ENCODE data around the gene SLC18A3. TPM values are rescaled to one million over a fixed set of nuclear protein-coding genes. Genes with fewer than 3 reads are reported as not detected.

SLC18A3 gene
- total and polyA plus RNA-seq, 12 donors: 0.03 to 0.41 (median 0.15) TPM; not detected in 8

DNA sequence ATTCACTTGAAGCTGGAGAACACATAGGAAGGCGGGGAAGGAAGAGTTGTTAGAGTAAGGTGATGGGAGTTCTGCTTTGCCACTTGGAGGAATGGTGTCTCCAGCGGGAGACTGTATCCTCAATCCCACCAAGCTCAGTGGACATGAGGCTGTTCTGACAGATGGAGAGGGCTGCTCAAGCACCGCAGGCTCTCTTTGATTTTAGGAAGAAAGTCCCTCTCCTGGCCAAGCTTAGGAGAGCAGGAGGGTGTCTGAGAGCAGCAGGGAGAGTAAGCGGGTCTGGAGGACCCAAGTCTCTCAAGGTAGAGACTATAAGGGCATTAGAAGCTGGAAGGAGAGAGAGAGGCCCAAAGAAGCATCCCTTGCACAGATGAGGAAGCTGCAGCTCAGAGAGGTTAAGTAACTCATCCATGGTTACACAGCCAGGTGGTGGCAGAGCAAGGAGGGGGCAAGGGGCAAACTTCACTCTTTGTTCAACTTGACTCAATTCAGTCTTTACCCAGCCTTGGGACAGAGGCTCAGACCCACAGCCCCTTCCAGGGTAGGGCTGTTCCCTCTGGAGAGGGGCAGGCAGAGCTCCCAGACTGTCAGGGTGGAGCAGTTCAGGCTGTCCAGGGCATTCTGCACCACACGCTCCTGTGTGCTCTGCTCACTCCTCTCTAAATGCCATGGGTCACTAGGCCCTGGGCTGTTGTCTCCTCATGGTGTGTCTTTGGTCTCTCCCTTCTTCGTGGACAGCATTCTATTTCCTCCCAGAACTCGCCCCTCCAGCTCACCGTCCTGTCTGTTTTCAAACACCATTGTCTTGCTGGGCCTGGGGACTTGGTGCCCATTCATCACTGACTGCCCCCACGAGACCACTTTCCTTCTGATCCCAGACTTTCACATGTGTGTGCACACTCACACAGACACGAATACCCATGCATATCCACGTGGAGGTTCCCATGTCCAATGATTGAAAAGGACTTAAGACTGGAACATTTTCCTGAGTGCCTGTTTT is 12.6 kb downstream of the SLC18A3 start:
- H3K36me3 ChIP-seq (replicated peaks in 1 of 2): no peaks in the 10 kb centered on the region
- intact Hi-C loops (cut with DNase I): loop anchor here in 1 of 2 donors (5.0 kb wide), 1 partner anchor 135 kb away; no protein-coding TSS in a partner anchor
- H3K27me3 ChIP-seq: peaks cover 2% of the 10 kb centered on the region
- no peaks in the 10 kb centered on the region for H3K9me3 ChIP-seq (replicated peaks in 1 of 3)
- H3K4me1 ChIP-seq (replicated peaks in 1 of 2): no peaks in the 10 kb centered on the region
- no peak overlapping the region for H3K4me3 ChIP-seq
- no peak for DNase-seq
- WGBS, 4 donors: 66 to 75% (median 68%) methylated on average over 10 to 11 of the region's 11 CpGs
- TF ChIP-seq, protein P1, sequence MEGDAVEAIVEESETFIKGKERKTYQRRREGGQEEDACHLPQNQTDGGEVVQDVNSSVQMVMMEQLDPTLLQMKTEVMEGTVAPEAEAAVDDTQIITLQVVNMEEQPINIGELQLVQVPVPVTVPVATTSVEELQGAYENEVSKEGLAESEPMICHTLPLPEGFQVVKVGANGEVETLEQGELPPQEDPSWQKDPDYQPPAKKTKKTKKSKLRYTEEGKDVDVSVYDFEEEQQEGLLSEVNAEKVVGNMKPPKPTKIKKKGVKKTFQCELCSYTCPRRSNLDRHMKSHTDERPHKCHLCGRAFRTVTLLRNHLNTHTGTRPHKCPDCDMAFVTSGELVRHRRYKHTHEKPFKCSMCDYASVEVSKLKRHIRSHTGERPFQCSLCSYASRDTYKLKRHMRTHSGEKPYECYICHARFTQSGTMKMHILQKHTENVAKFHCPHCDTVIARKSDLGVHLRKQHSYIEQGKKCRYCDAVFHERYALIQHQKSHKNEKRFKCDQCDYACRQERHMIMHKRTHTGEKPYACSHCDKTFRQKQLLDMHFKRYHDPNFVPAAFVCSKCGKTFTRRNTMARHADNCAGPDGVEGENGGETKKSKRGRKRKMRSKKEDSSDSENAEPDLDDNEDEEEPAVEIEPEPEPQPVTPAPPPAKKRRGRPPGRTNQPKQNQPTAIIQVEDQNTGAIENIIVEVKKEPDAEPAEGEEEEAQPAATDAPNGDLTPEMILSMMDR (IDR thresholded peaks at IDR 0.05): no peak
- TF ChIP-seq POLR2A (IDR thresholded peaks at IDR 0.05): no peak
- no peak overlapping the region for H3K27ac ChIP-seq

DNA sequence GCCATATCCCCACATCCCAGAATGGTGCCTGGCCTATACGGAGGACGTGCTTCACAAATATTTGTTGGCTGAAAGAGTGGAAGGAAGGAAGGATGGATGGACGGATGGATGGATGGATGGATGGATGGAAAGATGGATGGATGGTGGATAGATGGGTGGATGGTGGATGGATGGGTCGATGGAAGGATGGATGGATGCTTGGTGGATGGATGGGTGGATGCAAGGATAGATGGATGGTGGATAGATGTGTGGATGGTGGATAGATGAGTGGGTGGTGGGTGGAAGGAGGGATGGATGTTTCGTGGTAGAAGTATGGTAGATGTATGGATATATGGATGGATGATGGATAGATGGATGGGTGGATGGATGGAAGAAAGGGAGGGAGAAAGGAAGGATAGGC is 14.5 kb downstream of the SLC18A3 start:
- TF ChIP-seq POLR2A (IDR thresholded peaks at IDR 0.05): no peak
- TF ChIP-seq, protein P1 (IDR thresholded peaks at IDR 0.05): no peak
- H3K36me3 ChIP-seq (replicated peaks in 1 of 2): no peaks in the 10 kb centered on the region
- 51 to 80% (median 60%) methylated on average over 5 of the region's 5 CpGs for WGBS, 4 donors
- H3K4me3 ChIP-seq: no peak overlapping the region
- no peak for DNase-seq
- no peaks in the 10 kb centered on the region for H3K27me3 ChIP-seq
- no peaks in the 10 kb centered on the region for H3K9me3 ChIP-seq (replicated peaks in 1 of 3)
- no peaks in the 10 kb centered on the region for H3K4me1 ChIP-seq (replicated peaks in 1 of 2)
- intact Hi-C loops (cut with DNase I): loop anchor here in 1 of 2 donors (5.0 kb wide), 1 partner anchor 133 kb away; no protein-coding TSS in a partner anchor
- no peak overlapping the region for H3K27ac ChIP-seq

DNA sequence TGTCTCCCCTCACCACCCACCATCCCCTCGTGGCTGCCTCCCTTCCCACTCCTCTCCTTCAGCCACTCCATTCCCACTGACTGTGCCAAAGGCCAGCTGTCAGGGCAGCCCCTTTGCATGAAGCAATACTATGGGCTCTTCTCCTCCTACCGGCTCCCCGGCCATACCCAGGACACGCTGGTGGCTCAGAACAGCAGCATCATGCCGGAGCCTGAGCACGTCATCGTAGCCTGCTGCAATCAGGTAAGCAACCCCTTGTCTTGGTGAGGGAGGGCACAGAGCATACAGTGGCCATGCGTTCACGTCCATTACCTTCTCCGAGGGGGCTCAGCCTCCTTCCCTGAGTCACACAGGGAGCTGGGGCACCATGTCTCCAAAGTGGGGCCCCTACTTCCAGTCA is 15.3 kb downstream of the SLC18A3 start:
- no peak for TF ChIP-seq POLR2A (IDR thresholded peaks at IDR 0.05)
- TF ChIP-seq, protein P1 (IDR thresholded peaks at IDR 0.05): no peak
- Histone ChIP-seq H3K4me1 (replicated peaks in 1 of 2) (no peaks in the 10 kb centered on the region), H3K9me3 (replicated peaks in 1 of 3) (no peaks in the 10 kb centered on the region), H3K27ac (no peak overlapping the region), H3K27me3 (no peaks in the 10 kb centered on the region), H3K36me3 (replicated peaks in 1 of 2) (no peaks in the 10 kb centered on the region), H3K4me3 (no peak overlapping the region)
- intact Hi-C loops (cut with DNase I): no loop called here
- DNase-seq: no peak
- 75 to 86% (median 81%) methylated on average over 9 to 10 of the region's 10 CpGs for WGBS, 4 donors

DNA sequence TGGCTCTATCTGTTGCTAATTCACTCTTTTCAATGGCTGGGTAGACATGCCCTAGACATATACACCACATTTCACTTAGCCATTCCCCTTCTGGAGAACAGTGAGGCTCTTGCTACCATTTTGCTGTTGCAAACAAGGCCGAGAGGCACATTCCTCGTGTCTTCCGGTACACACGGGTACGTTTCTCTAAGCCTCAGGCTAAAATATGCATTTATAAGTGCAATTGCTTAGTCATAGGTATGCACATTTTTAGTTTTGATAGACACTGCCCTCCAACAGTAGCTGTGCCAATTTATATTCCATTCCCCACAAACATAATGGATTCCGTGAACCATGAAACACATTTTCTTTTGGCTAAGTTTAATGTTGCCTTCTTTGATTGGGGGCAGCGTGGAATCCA is 16.9 kb downstream of the SLC18A3 start:
- H3K27me3 ChIP-seq: no peaks in the 10 kb centered on the region
- DNase-seq: no peak
- TF ChIP-seq, protein P1 (IDR thresholded peaks at IDR 0.05): no peak
- H3K36me3 ChIP-seq (replicated peaks in 1 of 2): no peaks in the 10 kb centered on the region
- no peaks in the 10 kb centered on the region for H3K9me3 ChIP-seq (replicated peaks in 1 of 3)
- H3K27ac ChIP-seq: no peak overlapping the region
- no peaks in the 10 kb centered on the region for H3K4me1 ChIP-seq (replicated peaks in 1 of 2)
- WGBS, 4 donors: 91 to 94% (median 92%) methylated on average over 7 of the region's 7 CpGs
- H3K4me3 ChIP-seq: no peak overlapping the region
- intact Hi-C loops (cut with DNase I): no loop called here

All from adrenal gland (tissue), 12 donors.